ENCODE data around the gene LRP5.

The LRP5 gene

GRCh38 chr11:68324695-68325094 lies 12.3 kb downstream of the LRP5 start:
- peaks cover 25% of the 10 kb centered on the region for H3K79me2 ChIP-seq (ENCODE audit: control insufficient read depth, low read length)
- H3K9me3 ChIP-seq (ENCODE audit: control insufficient read depth, insufficient read depth, low read length): no peaks in the 10 kb centered on the region
- H4K20me1 ChIP-seq (ENCODE audit: control insufficient read depth, insufficient read depth, low read depth, low read length): no peaks in the 10 kb centered on the region
- TF ChIP-seq CTCF (IDR thresholded peaks at IDR 0.05; ENCODE audit: low read depth, low read length, poor library complexity, severe bottlenecking) (no peak), EZH2phosphoT487 (IDR thresholded peaks at IDR 0.05; ENCODE audit: borderline replicate concordance, low read length) (no peak)
- no peak overlapping the region for H3K27ac ChIP-seq (ENCODE audit: low read depth, low read length)
- no peaks in the 10 kb centered on the region for H3K27me3 ChIP-seq (ENCODE audit: control insufficient read depth, low read length)
- H3K36me3 ChIP-seq (ENCODE audit: control insufficient read depth, low read length): no peaks in the 10 kb centered on the region
- H3K4me2 ChIP-seq (ENCODE audit: low read length): no peak overlapping the region
- H3F3A ChIP-seq (ENCODE audit: control insufficient read depth, insufficient read depth): no peaks in the 10 kb centered on the region
- no peaks in the 10 kb centered on the region for H3K9me2 ChIP-seq (replicated peaks; ENCODE audit: control insufficient read depth, low read length)
- H3K4me3 ChIP-seq (ENCODE audit: low read length): no peak overlapping the region
- H3K4me1 ChIP-seq (ENCODE audit: control insufficient read depth, low read length): peaks cover 15% of the 10 kb centered on the region

- TF ChIP-seq CTCF (IDR thresholded peaks at IDR 0.05; ENCODE audit: low read depth, low read length, poor library complexity, severe bottlenecking) (no peak), EZH2phosphoT487 (IDR thresholded peaks at IDR 0.05; ENCODE audit: borderline replicate concordance, low read length) (no peak)
- H3K27ac ChIP-seq (ENCODE audit: low read depth, low read length): no peak overlapping the region
- no peaks in the 10 kb centered on the region for H4K20me1 ChIP-seq (ENCODE audit: control insufficient read depth, insufficient read depth, low read depth, low read length)
- no peaks in the 10 kb centered on the region for H3F3A ChIP-seq (ENCODE audit: control insufficient read depth, insufficient read depth)
- H3K27me3 ChIP-seq (ENCODE audit: control insufficient read depth, low read length): no peaks in the 10 kb centered on the region
- no peaks in the 10 kb centered on the region for H3K9me3 ChIP-seq (ENCODE audit: control insufficient read depth, insufficient read depth, low read length)
- H3K9me2 ChIP-seq (replicated peaks; ENCODE audit: control insufficient read depth, low read length): no peaks in the 10 kb centered on the region
- peaks cover 15% of the 10 kb centered on the region for H3K4me1 ChIP-seq (ENCODE audit: control insufficient read depth, low read length)
- no peak overlapping the region for H3K4me3 ChIP-seq (ENCODE audit: low read length)
- H3K36me3 ChIP-seq (ENCODE audit: control insufficient read depth, low read length): no peaks in the 10 kb centered on the region
- H3K79me2 ChIP-seq (ENCODE audit: control insufficient read depth, low read length): peaks cover 19% of the 10 kb centered on the region
- H3K4me2 ChIP-seq (ENCODE audit: low read length): no peak overlapping the region
These were observed 13.0 kb downstream of the LRP5 start for GRCh38 chr11:68325183-68325906.

GRCh38 chr11:68325907-68326220 lies 13.5 kb downstream of the LRP5 start:
- H3K36me3 ChIP-seq (ENCODE audit: control insufficient read depth, low read length): no peaks in the 10 kb centered on the region
- no peaks in the 10 kb centered on the region for H3K27me3 ChIP-seq (ENCODE audit: control insufficient read depth, low read length)
- no peaks in the 10 kb centered on the region for H4K20me1 ChIP-seq (ENCODE audit: control insufficient read depth, insufficient read depth, low read depth, low read length)
- TF ChIP-seq EZH2phosphoT487 (IDR thresholded peaks at IDR 0.05; ENCODE audit: borderline replicate concordance, low read length) (no peak), CTCF (IDR thresholded peaks at IDR 0.05; ENCODE audit: low read depth, low read length, poor library complexity, severe bottlenecking) (no peak)
- no peaks in the 10 kb centered on the region for H3F3A ChIP-seq (ENCODE audit: control insufficient read depth, insufficient read depth)
- H3K4me2 ChIP-seq (ENCODE audit: low read length): no peak overlapping the region
- no peaks in the 10 kb centered on the region for H3K9me3 ChIP-seq (ENCODE audit: control insufficient read depth, insufficient read depth, low read length)
- peaks cover 19% of the 10 kb centered on the region for H3K79me2 ChIP-seq (ENCODE audit: control insufficient read depth, low read length)
- peaks cover 15% of the 10 kb centered on the region for H3K4me1 ChIP-seq (ENCODE audit: control insufficient read depth, low read length)
- no peak overlapping the region for H3K4me3 ChIP-seq (ENCODE audit: low read length)
- H3K27ac ChIP-seq (ENCODE audit: low read depth, low read length): no peak overlapping the region
- no peaks in the 10 kb centered on the region for H3K9me2 ChIP-seq (replicated peaks; ENCODE audit: control insufficient read depth, low read length)
